Fibroblast of the aortic adventitia (primary cell): Measurements from ENCODE around the gene PDE5A. TPM values are rescaled to one million over a fixed set of nuclear protein-coding genes. Genes with fewer than 3 reads are reported as not detected.
A peak's percentile ranks its signal among the peaks of the same experiment; 100 is the strongest.
"Not testable (repeated sequence)": the region's sequence is repeated elsewhere in the genome, so short reads cannot be mapped to it uniquely, and the experiment has no call there.

Experiments used
- DNase-seq: peaks from one replicate; pipeline ENCODE4 v3.0.0-alpha.2; 2010; ENCODE audit warnings: low read depth
- H3K4me3 ChIP-seq: 2 replicates; pipeline ENCODE4 v1.5.1; 2011; ENCODE audit warnings: low read depth, mild to moderate bottlenecking, control low read depth, low read length, moderate library complexity
- total RNA-seq: library from RNA; depleted of rRNA; stranded (reverse); fragments of >200 nt; gene quantifications from 2 replicates; pipeline ENCODE4 v1.2.3, GENCODE V29; 2012; ENCODE audit warnings: low replicate concordance
- TF ChIP-seq, protein P1 (sequence below): IDR thresholded peaks from 2 replicates; pipeline ENCODE4 v1.5.1; 2011; ENCODE audit warnings: mild to moderate bottlenecking, low read length, control low read depth, inconsistent platforms; ENCODE audit not compliant: insufficient read depth

Gene PDE5A
- total RNA-seq, 1 donor = 146 TPM

DNA sequence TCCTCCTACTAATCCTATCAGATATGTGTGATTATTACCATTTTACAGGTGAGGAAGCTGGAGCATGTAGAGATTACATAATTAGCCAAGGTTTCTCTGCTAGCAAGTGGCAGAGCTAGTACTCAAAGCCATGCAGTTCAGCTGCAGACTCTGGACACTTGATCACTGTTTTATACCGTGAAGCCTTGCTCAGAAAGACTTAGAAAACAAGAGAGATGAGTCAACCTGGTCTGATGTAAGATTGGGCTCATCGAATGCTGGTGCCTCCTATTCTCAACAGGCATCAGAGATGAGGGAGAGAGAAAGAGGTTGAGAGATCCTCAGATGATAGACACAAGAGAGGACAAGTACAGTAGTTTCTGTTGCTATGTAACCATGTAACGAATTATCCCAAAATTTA, 19.0 kb upstream of the PDE5A start:
- TF ChIP-seq, protein P1, sequence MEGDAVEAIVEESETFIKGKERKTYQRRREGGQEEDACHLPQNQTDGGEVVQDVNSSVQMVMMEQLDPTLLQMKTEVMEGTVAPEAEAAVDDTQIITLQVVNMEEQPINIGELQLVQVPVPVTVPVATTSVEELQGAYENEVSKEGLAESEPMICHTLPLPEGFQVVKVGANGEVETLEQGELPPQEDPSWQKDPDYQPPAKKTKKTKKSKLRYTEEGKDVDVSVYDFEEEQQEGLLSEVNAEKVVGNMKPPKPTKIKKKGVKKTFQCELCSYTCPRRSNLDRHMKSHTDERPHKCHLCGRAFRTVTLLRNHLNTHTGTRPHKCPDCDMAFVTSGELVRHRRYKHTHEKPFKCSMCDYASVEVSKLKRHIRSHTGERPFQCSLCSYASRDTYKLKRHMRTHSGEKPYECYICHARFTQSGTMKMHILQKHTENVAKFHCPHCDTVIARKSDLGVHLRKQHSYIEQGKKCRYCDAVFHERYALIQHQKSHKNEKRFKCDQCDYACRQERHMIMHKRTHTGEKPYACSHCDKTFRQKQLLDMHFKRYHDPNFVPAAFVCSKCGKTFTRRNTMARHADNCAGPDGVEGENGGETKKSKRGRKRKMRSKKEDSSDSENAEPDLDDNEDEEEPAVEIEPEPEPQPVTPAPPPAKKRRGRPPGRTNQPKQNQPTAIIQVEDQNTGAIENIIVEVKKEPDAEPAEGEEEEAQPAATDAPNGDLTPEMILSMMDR = no peak
- peak; percentile 73 for DNase-seq
- H3K4me3 ChIP-seq = no peak overlapping the region

DNA sequence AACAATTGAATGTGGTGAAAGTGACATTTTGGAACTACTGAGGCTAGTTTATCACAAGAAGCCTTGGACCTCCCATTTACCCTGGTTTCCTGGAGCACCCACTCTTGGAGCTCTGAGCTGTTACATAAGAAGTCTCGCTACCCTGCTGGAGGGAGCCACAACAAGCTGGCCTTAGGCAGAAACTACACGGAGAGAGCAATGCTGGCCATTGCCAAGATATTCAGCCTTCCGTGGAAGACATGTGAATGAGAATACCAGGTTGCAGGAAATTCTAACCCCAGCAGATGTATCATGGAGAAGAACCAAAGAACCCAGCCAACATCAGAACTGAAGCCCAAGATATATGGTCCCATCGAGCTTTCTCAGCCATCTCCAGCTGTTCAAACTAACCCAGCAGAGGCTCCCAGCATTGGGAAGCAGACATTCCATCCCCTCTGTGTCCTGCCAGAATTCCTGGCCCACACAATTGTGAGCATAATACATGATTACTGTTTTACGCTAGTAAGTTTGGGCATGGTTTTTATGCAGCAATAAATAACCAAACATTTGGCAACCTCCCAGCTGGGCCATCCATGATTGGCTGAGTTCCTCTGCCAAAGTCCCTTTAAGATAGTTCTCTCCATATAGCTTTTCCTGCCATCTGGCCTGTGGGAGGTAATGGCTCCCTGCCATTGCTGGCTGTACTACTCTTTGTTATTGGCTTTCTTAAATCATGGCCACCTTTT, 17.9 kb upstream of the PDE5A start:
- DNase-seq = peak; percentile 91
- no peak overlapping the region for H3K4me3 ChIP-seq
- TF ChIP-seq, protein P1 = no peak

DNA sequence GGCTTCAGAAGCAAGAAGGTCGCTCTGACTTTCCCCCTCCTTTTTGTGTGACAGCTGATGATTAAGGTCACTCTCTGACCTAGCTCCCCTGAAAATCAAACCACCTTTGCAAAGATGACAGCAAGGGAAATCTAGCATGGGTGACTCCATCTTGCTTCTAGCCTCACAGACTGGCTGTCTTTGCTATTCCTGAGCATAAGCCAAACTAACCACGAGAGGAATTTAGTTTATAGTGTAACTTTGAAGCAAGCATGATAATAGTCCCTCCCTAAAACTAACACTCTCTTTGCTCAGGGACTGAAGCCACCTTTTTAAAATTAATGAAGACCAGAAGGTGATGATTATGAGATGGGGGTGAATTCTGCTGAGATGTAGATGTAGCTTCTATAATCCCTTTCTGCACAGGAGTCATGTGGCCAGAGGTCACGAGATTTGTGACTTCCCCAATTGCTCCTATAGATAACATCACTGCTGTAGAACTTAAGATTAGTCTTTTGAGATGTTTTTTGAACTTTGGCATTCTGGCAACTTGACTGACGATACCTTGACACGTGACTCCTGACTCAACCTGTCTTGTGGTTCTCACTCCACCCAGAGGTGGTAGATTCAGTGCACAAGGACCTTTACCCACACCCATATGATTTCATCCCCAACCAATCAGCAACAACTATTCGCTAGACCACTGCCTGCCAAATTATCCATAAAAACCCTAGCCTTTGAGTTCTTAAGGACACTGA, 14.9 kb upstream of the PDE5A start:
- peak; percentile 48 for DNase-seq
- TF ChIP-seq, protein P1 = no peak
- no peak overlapping the region for H3K4me3 ChIP-seq

DNA sequence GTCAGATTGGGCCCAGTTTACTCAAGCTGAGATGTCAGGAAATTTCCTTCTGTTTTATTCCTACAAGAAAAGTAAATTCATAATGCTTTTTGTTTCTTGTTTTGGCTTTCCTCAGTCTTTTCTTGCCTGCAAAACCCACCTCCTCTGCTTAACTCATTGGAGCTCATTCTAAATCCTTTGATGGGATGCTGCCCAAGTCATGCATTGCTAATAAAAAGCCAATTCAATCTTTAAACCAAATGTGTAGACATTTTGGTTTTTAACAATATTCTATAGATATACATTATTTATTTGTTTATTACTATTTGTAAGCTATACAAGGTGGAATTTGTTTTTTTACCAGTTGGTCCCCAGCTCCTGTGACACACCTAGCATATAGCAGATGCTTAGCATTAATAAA, 13.2 kb upstream of the PDE5A start:
- no peak overlapping the region for H3K4me3 ChIP-seq
- DNase-seq = no peak
- TF ChIP-seq, protein P1 = no peak

GRCh38 chr4:119638359-119638758, 9.8 kb upstream of the PDE5A start:
- H3K4me3 ChIP-seq = no peak overlapping the region
- TF ChIP-seq, protein P1 = no peak
- DNase-seq = peak; percentile 74

DNA sequence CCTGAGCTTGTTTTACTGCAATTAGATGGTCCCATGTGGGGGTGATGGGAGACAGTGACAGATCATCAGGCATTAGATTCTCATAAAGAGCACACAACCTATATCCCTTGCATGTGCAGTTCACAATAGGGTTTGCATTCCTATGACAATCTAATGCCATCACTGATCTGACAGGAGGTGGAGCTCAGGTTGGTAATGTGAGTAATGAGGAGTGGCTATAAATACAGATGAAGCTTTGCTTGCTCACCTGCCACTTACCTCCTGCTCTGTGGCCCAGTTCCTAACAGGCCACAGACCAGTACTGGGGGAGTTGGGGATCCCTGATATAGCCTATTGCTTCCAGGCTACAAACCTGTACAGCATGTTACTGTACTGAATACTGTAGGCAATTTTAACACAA, 8.2 kb upstream of the PDE5A start:
- H3K4me3 ChIP-seq, DNase-seq: not testable (repeated sequence)

GRCh38 chr4:119632216-119632615, 3.6 kb upstream of the PDE5A start:
- TF ChIP-seq, protein P1 = no peak
- peak; percentile 71 for DNase-seq
- H3K4me3 ChIP-seq = no peak overlapping the region
